Activated CD4-positive, alpha-beta T cell treated with anti-CD3 and anti-CD28 coated beads for 4 hours (primary cell): ENCODE results near the gene PPP1R13B.

Experiments used
- DNase-seq, 2 donors: peaks; one replicate each; pipeline ENCODE4 v3.0.0-alpha.2; 2020

PPP1R13B gene

GRCh38 chr14:103739793-103740501, 107.4 kb downstream of the PPP1R13B start:
- no peak for DNase-seq

- DNase-seq, result no peak
These were observed 107.9 kb downstream of the PPP1R13B start for GRCh38 chr14:103739466-103739792.

GRCh38 chr14:103738701-103739451, 108.5 kb downstream of the PPP1R13B start:
- DNase-seq, result no peak

GRCh38 chr14:103738166-103738565, 109.2 kb downstream of the PPP1R13B start:
- no peak for DNase-seq

- DNase-seq, result no peak
These were observed 109.8 kb downstream of the PPP1R13B start for GRCh38 chr14:103737432-103738045.

- DNase-seq, result no peak
These were observed 110.6 kb downstream of the PPP1R13B start for GRCh38 chr14:103736546-103737431.

- DNase-seq, result no peak
These were observed 111.4 kb downstream of the PPP1R13B start for GRCh38 chr14:103735815-103736545.

GRCh38 chr14:103735439-103735814, 111.9 kb downstream of the PPP1R13B start:
- no peak for DNase-seq

- DNase-seq, result no peak
These were observed 112.4 kb downstream of the PPP1R13B start for GRCh38 chr14:103735022-103735421.

GRCh38 chr14:103734081-103734888, 113.1 kb downstream of the PPP1R13B start:
- DNase-seq, result no peak

GRCh38 chr14:103733651-103734050, 113.7 kb downstream of the PPP1R13B start:
- DNase-seq, result no peak

GRCh38 chr14:103732868-103733620, 114.3 kb downstream of the PPP1R13B start:
- DNase-seq, result no peak

- no peak for DNase-seq
These were observed 115.2 kb downstream of the PPP1R13B start for GRCh38 chr14:103731916-103732867.

GRCh38 chr14:103731481-103731880, 115.9 kb downstream of the PPP1R13B start:
- no peak for DNase-seq

GRCh38 chr14:103730490-103731035, 116.8 kb downstream of the PPP1R13B start:
- no peak for DNase-seq

GRCh38 chr14:103729496-103730448, 117.6 kb downstream of the PPP1R13B start:
- DNase-seq, result no peak

- no peak for DNase-seq
These were observed 118.7 kb downstream of the PPP1R13B start for GRCh38 chr14:103728721-103729120.

GRCh38 chr14:103728141-103728540, 119.2 kb downstream of the PPP1R13B start:
- DNase-seq, result no peak
